SU-DHL-6 (cell line): Measurements from ENCODE around the gene FOXI2.

Experiments
- EZH2phosphoT487 ChIP-seq: fragments of 200-600 bp; sonication (generic), shearing (Covaris generic); conservative IDR thresholded peaks from 2 replicates; pipeline ENCODE4 v1.6.1; 2018; ENCODE audit warnings: mild to moderate bottlenecking, antibody characterized with exemption, low read length, moderate library complexity, mixed read lengths
- TF ChIP-seq, protein P1 (sequence below): fragments of 200-600 bp; sonication (generic); IDR thresholded peaks from one replicate; pipeline ENCODE4 v1.5.1; 2017; ENCODE audit warnings: antibody characterized with exemption, mild to moderate bottlenecking, low read length, moderate library complexity; ENCODE audit not compliant: insufficient read depth, poor library complexity, severe bottlenecking

DNA sequence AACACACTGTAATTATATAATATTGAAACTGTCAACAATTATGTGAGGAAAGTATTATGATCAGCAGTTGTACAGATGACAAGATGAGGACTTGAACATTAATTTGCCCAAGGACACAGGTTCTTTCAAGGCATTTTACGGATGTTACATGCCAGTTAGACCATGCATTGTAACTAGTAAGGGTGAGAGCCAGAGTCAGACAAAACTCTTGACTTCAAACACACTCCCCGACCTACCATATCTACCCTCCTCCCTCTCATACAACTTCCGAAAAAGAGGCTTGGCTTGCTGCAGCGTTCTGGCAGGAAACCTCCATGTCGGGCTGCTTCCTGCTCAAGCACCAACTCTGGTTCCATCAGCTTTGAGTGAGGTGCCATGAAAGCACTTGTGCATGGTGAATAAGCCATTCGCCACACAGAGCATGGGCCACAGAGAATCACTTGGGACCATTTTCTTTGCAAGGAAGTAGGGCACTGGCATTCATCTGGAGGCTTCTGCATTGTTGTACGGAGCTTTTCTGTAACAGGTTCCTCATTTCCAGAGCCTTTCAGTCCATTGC lies 53.2 kb downstream of the FOXI2 start:
- TF ChIP-seq, protein P1, sequence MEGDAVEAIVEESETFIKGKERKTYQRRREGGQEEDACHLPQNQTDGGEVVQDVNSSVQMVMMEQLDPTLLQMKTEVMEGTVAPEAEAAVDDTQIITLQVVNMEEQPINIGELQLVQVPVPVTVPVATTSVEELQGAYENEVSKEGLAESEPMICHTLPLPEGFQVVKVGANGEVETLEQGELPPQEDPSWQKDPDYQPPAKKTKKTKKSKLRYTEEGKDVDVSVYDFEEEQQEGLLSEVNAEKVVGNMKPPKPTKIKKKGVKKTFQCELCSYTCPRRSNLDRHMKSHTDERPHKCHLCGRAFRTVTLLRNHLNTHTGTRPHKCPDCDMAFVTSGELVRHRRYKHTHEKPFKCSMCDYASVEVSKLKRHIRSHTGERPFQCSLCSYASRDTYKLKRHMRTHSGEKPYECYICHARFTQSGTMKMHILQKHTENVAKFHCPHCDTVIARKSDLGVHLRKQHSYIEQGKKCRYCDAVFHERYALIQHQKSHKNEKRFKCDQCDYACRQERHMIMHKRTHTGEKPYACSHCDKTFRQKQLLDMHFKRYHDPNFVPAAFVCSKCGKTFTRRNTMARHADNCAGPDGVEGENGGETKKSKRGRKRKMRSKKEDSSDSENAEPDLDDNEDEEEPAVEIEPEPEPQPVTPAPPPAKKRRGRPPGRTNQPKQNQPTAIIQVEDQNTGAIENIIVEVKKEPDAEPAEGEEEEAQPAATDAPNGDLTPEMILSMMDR, result no peak
- no peak for TF ChIP-seq EZH2phosphoT487
